GM21360 (cell line): ENCODE results near the gene ACOX1.
"Not testable (repeated sequence)": the region's sequence is repeated elsewhere in the genome, so short reads cannot be mapped to it uniquely, and the experiment has no call there.

Experiments
- ATAC-seq: cut with Tn5 transposase; IDR thresholded peaks from one replicate; pipeline ENCODE4 v1.9.1; 2021; ENCODE audit warnings: mild to moderate bottlenecking, moderate library complexity; ENCODE audit not compliant: unreplicated experiment

ACOX1 gene

DNA sequence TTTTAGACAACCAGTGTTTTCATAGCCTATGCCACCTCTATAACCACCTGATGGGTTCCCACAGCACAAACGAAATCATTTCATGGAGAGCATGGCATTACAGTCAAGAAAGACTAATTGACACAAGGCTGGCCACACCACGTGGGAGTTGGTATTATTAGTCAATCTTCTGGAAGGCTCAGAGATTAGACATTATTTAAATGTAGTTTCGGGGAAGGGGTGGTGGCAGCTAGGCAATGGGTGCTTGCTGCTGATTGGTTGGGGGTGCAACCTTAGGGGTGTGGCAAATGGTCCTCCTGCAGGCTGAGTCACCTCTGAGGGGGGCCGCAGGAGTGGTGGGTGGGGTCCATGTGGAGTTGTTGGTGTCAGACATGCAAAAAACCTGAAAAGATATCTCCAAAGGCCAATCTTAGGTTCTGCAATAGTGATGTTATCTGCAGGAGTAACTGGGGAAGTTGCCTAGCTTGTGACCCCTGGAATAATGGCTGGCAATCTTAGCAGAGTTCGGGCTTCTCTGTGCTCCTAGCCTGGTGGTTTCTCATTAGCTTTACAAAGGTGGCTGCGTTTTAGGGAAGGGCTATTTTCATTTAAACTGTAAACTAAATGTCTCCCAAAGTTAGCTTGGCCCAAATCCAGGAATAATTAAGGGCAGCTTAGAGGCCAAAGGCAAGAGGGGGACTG lies 4.7 kb upstream of the ACOX1 start:
- no peak for ATAC-seq

DNA sequence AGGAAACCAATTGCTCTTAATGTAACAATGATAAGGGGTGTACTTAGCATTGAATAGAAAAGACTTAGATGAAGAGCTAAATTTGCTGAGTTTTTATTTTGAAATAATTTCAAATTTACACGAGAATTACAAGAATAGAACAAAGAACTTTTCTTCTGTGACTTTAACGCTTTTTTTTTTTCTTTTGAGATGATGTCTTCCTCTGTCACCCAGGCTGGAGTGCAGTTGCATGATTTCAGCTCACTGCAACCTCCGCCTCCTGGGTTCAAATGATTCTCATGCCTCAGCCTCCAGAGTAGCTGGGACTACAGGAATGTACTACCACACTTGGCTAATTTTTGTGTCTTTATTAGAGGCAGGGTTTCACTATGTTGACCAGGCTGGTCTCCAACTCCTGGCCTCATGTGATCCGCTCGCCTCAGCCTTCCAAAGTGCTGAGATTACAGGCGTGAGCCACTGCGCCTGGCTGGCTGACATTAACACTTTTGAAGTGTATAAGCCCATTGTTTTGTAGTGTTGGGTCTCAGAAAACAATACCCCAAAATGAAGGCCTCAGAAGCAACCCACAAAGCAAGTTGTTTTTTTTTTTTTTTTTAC lies 2.2 kb upstream of the ACOX1 start:
- ATAC-seq = no peak

DNA sequence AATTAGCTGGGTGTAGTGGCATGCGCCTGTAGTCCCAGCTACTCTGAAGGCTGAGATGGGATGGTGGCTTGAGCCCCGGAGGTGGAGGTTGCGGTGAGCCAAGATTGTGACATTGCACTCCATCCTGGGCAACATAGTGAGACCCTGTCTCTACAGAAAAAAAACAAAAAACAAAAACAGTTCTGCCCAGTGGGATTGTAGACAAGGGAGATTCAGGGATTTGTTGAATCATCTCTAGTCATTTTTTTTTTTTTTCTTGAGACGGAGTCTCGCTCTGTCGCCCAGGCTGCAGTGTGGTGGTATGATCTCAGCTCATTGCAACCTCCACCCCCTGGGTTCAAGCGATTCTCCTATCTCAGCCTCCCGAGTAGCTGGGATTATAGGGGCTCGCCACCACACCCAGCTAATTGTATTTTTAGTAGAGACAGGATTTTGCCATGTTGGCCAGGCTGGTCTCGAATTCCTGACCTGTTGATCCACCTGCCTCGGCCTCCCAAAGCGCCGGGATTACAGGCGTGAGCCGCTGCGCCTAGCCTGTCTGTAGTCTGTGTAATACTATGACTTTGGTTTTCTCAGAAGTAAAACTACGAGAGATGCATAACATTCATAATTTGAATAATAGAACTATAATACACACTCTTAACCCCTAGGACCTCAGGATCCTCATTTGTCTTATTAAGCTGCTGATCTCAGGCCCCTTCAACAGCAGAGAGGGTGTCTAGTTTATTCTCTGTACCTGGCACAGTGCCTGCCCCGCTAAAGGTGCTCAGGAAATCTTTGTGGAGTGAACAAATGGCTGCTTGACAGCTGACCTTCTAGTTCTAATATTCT lies 1.4 kb upstream of the ACOX1 start:
- ATAC-seq = no peak

DNA sequence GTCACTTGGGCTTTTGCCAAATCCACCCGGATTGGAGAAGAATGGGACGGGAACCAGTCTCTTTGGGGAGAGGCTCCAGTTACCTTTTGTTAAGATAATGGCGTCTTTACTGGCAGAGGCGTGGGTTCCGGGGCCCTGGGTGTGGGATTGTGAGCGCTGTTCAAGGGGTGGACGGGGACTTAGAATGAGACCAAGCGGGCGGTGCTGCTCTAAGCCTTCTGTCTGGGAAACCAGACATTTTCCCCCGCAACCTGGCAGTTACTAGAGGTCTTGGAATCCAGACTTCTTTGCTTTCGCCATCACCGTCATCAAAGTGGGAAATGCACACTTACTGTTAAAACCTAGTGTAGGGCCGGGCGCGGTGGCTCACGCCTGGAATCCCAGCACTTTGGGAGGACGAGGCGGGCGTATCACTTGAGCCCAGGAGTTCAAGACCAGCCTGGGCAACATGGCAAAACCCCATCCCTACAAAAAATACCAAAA lies 780 bp upstream of the ACOX1 start:
- ATAC-seq = no peak

DNA sequence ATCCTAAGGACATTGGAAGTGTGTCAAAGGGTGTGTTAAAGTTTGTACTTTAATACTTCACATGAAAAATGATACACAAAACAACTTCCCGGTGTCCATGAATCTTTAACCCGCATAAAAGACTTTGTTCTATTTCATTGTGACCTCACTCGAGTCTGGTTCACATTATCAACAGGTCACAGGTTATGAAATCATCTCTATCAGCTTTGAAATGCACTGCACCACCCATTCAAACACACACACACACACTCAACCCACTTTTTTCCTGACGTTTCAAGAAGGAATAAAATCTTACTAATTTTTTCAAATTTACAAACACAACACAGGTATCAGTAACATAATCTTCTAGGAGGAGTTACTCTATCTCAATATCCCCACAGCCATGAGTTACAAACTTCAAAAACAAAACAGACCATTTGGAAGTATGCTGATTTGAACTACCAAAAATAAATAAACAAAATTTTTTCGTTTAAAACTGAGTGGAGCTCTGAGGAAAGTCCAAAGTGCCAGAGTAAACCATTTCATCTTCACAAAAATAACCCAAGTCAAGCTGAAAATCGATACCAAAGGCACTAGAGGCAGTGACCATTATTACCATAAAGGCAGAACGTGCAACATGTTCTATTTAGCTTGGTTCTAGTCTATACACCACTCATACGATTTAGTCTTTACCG lies 2.7 kb downstream of the ACOX1 start:
- no peak for ATAC-seq

DNA sequence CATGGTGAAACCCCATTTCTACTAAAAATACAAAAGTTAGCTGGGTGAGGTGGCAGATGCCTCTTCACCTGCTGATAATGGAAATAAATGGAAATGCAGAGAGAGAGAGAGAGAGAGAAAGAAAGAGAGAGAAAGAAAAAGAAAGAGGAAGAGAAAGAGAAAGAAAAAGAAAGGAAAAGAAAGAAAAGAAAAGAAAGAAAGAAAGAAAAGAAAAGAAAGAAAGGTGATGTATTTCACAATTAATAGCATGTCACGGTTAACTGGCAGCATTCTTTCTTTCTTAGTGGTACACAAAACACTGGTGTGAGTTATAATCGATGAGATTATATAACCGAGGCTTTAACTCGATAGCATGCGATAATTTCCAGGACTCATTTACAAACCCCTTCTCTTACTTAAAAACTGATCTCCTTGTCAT lies 3.2 kb downstream of the ACOX1 start:
- ATAC-seq = no peak

DNA sequence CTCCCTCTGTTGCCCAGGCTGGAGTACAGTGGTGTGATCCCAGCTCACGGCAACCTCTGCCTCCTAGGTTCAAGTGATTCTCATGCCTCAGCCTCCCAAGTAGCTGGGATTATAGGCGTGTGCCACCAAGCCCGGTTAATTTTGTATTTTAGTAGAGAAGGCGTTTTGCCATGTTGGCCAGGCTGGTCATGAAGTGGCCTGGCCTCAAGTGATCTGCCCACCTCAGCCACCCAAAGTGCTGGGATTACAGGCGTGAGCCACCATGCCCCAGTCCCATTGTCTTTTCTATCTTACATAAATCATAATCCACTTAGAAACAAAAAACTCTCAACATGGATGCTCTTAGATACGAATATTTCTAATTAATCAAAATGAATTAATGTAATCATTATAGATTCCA lies 3.8 kb downstream of the ACOX1 start:
- not testable (repeated sequence) for ATAC-seq

DNA sequence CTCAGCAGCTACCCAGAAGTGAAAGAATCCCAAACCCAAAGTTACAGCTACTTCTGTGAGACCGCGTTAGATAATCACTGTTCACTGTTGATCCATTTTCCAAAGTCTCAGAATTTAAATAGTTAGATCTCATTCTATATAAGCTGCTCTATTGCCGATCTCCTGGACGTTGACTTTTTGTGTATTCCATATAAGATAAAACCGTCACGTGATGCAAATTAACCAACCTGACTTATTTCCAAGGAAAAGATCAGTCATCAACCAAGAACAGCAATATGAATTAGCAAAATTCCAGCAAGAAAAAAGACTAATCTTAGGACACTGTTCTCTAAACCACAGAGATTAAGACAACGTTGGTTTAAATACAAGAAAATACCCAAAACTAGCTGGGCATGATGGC lies 8.3 kb downstream of the ACOX1 start:
- ATAC-seq = no peak

DNA sequence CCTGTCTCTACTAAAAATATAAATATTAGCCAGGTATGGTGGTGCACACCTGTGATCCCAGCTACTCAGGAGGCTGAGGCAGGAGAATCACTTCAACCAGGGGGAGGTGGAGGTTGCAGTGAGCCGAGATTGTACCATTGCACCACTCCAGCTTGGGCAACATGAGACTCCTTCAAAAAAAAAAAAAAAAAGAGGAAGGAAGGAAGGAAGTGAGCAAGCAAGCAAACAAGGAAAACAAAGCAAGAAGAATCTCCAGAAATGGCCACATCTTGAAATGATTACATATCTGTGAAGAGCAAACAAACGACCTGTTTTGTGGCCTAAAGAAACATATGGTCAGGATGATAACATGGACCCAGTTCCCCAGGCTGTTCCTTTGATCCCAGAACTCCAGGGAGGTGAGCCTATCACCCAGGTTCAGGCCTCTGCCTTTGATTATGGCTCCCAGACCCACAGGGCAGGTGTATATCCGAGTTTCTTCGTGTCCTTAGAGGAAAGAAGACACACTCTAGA lies 8.9 kb downstream of the ACOX1 start:
- no peak for ATAC-seq

DNA sequence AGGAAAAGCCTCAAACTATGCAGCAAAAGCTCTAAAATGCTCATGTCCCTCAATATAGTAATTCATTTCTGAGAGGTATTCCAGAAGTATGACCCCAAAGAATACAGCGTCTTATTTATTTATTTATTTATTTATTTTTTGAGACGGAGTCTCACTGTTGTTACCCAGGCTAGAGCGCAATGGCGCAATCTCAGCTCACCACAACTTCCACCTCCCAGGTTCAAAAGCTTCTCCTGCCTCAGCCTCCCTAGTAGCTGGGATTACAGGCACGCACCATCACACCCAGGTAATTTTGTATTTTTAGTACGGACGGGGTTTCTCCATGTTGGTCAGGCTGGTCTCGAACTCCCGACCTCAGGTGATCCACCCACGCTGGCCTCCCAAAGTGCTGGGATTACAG lies 9.9 kb downstream of the ACOX1 start:
- ATAC-seq = not testable (repeated sequence)

DNA sequence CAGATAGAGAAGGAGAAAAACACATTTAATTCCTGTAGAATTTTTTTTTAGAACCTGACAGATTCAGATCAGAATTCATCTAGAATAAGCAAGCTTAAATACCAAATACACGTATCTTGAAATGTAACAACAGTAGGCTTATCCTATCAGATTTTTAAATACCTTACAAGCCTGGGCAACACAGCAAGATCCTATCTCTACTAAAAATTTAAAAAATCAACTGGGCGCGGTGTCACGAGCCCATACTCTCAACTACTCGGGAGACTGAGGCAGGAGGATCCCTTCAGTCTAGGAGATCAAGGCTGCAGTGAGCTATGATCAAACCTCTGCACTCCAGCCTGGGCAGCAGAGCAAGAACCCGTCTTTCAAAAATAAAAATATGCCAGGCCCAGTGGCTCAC lies 13.5 kb downstream of the ACOX1 start:
- no peak for ATAC-seq

DNA sequence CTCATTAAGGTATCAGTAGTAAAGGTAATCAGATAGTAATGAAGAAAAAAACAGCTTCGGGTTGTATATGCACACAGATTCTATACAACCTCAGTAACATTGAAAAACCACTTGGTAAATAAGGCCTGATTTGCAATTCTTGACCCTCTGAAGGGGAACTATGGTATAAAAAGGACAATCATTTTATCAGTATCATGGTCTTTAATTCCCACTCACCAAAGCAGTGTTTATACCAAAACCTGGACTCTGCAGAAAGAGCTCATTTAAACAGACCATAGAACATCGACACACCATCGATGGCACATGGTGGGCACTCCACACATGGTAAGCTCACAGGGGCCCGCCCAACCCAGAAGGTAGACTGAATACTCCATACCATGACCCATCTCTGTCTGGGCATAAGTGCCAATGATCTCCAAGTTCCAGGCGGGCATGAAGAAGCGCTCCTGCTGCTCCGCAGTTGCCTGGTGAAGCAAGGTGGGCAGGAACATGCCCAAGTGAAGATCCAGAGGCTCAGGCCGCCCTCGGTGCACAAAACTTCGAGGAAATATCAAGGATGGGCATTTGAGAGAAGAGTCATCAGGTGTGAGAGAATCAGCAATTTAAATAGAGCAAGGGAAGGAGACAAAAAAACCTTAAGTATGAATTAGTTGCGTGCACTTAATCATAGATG lies 19.0 kb downstream of the ACOX1 start:
- ATAC-seq = no peak

DNA sequence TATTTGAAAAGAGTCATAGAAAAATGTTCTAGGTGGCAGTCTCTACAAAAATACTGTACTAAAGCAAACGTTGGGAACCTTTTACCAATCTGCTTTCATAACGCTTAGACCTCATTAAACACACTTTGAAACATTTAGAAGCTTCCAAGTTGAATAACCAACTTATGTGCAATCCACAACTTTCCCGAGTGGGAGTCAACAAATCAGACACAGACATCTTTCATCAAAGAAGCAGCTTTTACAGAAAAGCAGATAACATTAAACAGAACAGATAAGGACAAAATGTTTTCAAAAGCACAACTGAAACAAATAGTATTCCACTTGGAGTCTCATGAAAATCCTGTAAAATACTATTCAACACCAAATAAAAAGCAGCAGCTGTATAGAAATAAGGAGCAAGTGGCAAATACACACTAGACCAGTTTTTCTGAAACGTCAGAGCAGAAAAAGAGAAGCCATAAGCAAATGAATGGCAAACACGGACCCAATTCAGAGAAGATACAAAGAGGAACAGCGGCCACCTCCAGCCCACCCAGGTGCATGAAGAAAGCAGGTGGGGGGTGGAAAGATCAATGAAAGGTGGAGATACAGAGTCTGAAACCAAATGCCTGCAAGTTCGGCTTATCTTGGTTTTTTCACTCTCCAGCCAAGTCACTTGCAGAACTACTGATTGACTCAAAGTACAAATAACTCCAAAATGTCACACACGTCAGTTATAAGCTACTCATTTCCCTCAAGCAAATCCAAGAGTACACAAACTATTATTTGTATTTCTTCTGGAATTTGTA lies 19.7 kb downstream of the ACOX1 start:
- ATAC-seq = no peak

DNA sequence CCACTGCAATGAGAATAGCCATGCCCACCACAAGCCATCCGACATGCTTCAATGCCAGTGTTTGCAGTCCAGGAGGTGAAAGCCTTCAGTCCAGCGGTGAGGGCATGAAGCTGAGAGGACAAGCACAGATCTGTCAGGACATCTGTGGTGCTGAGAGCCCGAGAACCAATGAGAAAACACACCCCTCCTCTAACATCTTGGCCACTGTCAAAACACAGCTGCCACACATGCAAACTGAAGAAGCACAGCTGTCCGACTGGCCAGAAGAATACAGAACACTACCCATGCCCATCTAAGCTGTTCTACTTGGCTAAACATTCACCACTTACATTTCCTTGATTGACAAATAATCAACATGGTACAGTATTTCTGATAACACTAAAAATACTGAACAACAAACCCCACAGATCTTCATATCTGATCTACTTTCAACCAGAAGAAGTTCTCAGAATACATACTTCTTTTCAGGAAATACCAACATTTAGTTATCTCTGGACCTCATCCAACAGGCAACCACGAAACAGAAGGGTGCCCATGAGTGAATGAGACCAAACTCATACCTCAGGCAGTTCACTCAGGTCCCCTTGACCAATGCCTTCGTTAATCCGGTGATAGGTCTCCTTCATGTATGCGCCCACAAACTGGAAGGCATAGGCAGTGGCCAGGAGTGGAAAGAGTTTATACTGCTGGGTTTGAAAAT lies 28.0 kb downstream of the ACOX1 start:
- no peak for ATAC-seq

DNA sequence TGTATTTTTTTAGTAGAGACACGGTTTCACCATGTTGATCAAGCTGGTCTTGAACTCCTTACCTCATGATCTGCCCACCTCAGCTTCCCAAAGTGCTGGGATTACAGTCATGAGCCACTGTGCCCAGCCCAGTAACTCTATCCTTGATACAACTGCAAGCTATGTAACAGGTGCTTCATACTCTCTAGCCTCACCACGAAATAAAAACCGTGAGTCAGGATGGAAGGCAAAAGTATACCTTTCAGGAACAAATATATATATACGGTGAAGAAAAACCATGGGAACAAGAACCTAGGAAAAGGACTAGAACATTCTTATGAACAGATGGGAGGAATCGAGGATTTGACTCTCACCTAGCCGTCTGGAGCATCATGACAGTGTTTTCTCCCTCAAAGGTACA lies 28.5 kb downstream of the ACOX1 start:
- no peak for ATAC-seq

DNA sequence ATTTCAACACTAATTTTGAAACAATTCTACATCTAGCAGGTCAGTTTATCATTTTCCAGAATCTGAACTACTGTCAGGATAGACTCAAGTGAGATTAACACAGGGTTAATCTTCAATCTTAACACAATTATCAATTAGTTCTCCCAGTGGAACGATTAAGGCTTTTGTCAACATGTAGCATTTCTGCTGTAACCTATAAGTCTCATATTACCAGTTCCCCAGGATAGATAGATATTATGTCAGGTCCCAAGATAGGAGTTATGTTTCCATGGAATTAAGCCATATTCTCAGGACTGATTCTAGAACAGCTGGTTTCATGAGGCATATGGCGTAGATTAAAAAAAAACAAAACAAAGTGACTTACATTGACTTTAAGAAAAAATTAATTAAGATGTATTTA lies 33.8 kb downstream of the ACOX1 start:
- ATAC-seq = no peak

DNA sequence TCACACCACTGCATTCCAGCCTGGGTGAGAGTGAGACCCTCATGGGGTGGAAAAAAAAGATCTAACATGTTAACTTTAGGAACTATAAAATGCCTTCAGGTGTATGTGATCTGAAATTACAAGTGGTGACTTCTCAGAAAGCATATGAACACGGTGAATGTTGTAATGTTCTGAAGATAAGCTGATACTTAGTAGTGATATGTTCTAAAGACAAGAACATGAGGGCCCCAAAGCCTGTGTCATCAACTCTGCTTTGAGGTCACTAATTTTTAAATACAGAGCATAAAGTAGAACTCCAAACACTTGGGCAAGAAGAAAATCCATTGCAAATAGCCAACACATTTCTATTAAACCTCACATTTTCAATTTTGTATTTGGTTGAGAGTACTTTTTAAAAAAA lies 35.5 kb downstream of the ACOX1 start:
- ATAC-seq = no peak

DNA sequence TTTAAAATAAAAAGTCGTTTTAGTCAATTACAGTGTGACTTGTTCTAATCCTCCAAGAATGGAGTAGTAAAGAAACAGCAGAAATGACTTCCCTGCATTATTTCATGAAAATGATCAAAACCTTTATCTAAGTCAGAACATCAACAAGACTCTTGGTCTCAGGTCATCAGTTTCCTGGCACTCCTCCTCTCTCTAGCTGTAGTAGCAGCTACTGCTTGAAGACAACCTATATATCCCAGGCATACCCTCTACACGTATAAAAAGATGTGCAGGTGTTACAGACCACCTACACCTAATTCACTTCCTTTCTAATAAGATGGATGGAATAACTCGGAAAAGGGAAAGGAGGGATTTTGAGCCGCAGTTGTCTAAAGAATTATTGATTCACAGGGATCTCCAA lies 36.5 kb downstream of the ACOX1 start:
- ATAC-seq = no peak

DNA sequence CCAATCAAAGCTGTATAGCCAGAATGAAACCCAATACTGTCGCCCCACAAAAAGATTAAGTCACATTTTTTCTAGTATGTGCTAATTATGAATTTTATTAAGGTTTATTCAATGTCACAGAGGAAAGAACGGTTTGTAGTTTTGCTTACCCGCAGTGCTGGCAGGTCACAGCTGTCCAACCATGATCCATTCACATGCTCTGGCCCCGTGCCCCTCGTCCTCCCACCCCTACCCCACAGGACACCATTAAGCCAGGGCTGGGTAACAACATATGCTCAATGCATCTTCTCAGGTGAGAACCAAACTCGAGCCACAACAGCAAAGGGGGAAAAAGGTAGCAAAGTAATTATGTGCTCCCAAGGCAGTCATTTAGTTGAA lies 37.5 kb downstream of the ACOX1 start:
- no peak for ATAC-seq
